ENCODE results near the gene CNTNAP4. TPM values are rescaled to one million over a fixed set of nuclear protein-coding genes. Genes with fewer than 3 reads are reported as not detected.

CNTNAP4 gene
- total RNA-seq, 1 donor from 2014 or later, result not detected

- no peak for DNase-seq (ENCODE audit: low read depth in 2 of 2)
Observed at GRCh38 chr16:76487411-76488064, 210.3 kb downstream of the CNTNAP4 start.

GRCh38 chr16:76488065-76488417, 210.8 kb downstream of the CNTNAP4 start:
- DNase-seq (ENCODE audit: low read depth in 2 of 2), result no peak

- DNase-seq (ENCODE audit: low read depth in 2 of 2), result no peak
Observed at GRCh38 chr16:76490036-76490639, 212.9 kb downstream of the CNTNAP4 start.

- no peak for DNase-seq (ENCODE audit: low read depth in 2 of 2)
Observed at GRCh38 chr16:76500006-76500405, 222.8 kb downstream of the CNTNAP4 start.

GRCh38 chr16:76502063-76502462, 224.9 kb downstream of the CNTNAP4 start:
- no peak for DNase-seq (ENCODE audit: low read depth in 2 of 2)

GRCh38 chr16:76502555-76502954, 225.4 kb downstream of the CNTNAP4 start:
- DNase-seq (ENCODE audit: low read depth in 2 of 2), result no peak

GRCh38 chr16:76503091-76503490, 225.9 kb downstream of the CNTNAP4 start:
- no peak for DNase-seq (ENCODE audit: low read depth in 2 of 2)

- no peak for DNase-seq (ENCODE audit: low read depth in 2 of 2)
Observed at GRCh38 chr16:76511203-76511602, 234.0 kb downstream of the CNTNAP4 start.

GRCh38 chr16:76518781-76519180, 241.6 kb downstream of the CNTNAP4 start:
- no peak for DNase-seq (ENCODE audit: low read depth in 2 of 2)

GRCh38 chr16:76524356-76524755, 247.2 kb downstream of the CNTNAP4 start:
- no peak for DNase-seq (ENCODE audit: low read depth in 2 of 2)

GRCh38 chr16:76524769-76525168, 247.6 kb downstream of the CNTNAP4 start:
- DNase-seq (ENCODE audit: low read depth in 2 of 2), result no peak

GRCh38 chr16:76527244-76527643, 250.0 kb downstream of the CNTNAP4 start:
- DNase-seq (ENCODE audit: low read depth in 2 of 2), result no peak

- DNase-seq (ENCODE audit: low read depth in 2 of 2), result no peak
Observed at GRCh38 chr16:76529120-76529519, 251.9 kb downstream of the CNTNAP4 start.

- DNase-seq (ENCODE audit: low read depth in 2 of 2), result no peak
Observed at GRCh38 chr16:76531236-76531635, 254.0 kb downstream of the CNTNAP4 start.

GRCh38 chr16:76532188-76532973, 255.2 kb downstream of the CNTNAP4 start:
- no peak for DNase-seq (ENCODE audit: low read depth in 2 of 2)

- DNase-seq (ENCODE audit: low read depth in 2 of 2), result no peak
Observed at GRCh38 chr16:76539609-76540008, 262.4 kb downstream of the CNTNAP4 start.

GRCh38 chr16:76541070-76541469, 263.9 kb downstream of the CNTNAP4 start:
- DNase-seq (ENCODE audit: low read depth in 2 of 2), result no peak

GRCh38 chr16:76565542-76565941, 288.3 kb downstream of the CNTNAP4 start:
- DNase-seq (ENCODE audit: low read depth in 2 of 2), result no peak

GRCh38 chr16:76571755-76572154, 294.6 kb downstream of the CNTNAP4 start:
- no peak for DNase-seq (ENCODE audit: low read depth in 2 of 2)

GRCh38 chr16:76573281-76573680, 296.1 kb downstream of the CNTNAP4 start:
- DNase-seq (ENCODE audit: low read depth in 2 of 2), result no peak

- DNase-seq (ENCODE audit: low read depth in 2 of 2), result no peak
Observed at GRCh38 chr16:76574651-76575050, 297.4 kb downstream of the CNTNAP4 start.

GRCh38 chr16:76576526-76576925, 299.3 kb downstream of the CNTNAP4 start:
- no peak for DNase-seq (ENCODE audit: low read depth in 2 of 2)

- DNase-seq (ENCODE audit: low read depth in 2 of 2), result no peak
Observed at GRCh38 chr16:76577003-76577402, 299.8 kb downstream of the CNTNAP4 start.

Measured in dermis microvascular lymphatic vessel endothelial cell (primary cell).